NCI-H446 (cell line): Measurements from ENCODE around the gene SMG6.
"Not testable (repeated sequence)": the region's sequence is repeated elsewhere in the genome, so short reads cannot be mapped to it uniquely, and the experiment has no call there.

Experiments
- DNase-seq, 2 experiments: peaks; one replicate each; lab custom pipeline; 2025; lab: John Stamatoyannopoulos, UW

The SMG6 gene

GRCh38 chr17:2304931-2305330 is 1.3 kb upstream of the SMG6 start:
- no peak for DNase-seq

GRCh38 chr17:2302778-2303203 is 794 bp downstream of the SMG6 start:
- no peak for DNase-seq

- no peak for DNase-seq
Observed at GRCh38 chr17:2299756-2300155, 3.8 kb downstream of the SMG6 start.

GRCh38 chr17:2299136-2299535 is 4.4 kb downstream of the SMG6 start:
- no peak for DNase-seq

GRCh38 chr17:2297023-2297422 is 6.6 kb downstream of the SMG6 start:
- DNase-seq, result no peak

- DNase-seq, result no peak
Observed at GRCh38 chr17:2295575-2295974, 8.0 kb downstream of the SMG6 start.

GRCh38 chr17:2292100-2292499 is 11.5 kb downstream of the SMG6 start:
- no peak for DNase-seq

GRCh38 chr17:2289878-2290478 is 13.6 kb downstream of the SMG6 start:
- DNase-seq, result no peak

- DNase-seq, result no peak
Observed at GRCh38 chr17:2283302-2283701, 20.3 kb downstream of the SMG6 start.

GRCh38 chr17:2282297-2282873 is 21.2 kb downstream of the SMG6 start:
- DNase-seq, result peak; percentile 48 to 61

GRCh38 chr17:2279707-2280106 is 23.9 kb downstream of the SMG6 start:
- DNase-seq, result no peak

GRCh38 chr17:2277429-2278170 is 26.0 kb downstream of the SMG6 start:
- DNase-seq, result no peak

GRCh38 chr17:2275722-2276121 is 27.9 kb downstream of the SMG6 start:
- DNase-seq, result no peak

GRCh38 chr17:2274414-2274813 is 29.2 kb downstream of the SMG6 start:
- no peak for DNase-seq

GRCh38 chr17:2271985-2272702 is 31.4 kb downstream of the SMG6 start:
- DNase-seq, result no peak

GRCh38 chr17:2267354-2267753 is 36.2 kb downstream of the SMG6 start:
- DNase-seq, result no peak

GRCh38 chr17:2266865-2267228 is 36.7 kb downstream of the SMG6 start:
- DNase-seq, result no peak

- DNase-seq, result no peak
Observed at GRCh38 chr17:2266045-2266864, 37.3 kb downstream of the SMG6 start.

- DNase-seq, result not testable (repeated sequence)
Observed at GRCh38 chr17:2265166-2265565, 38.4 kb downstream of the SMG6 start.

- peak in 1 of 2 experiments; percentile 54 for DNase-seq
Observed at GRCh38 chr17:2264067-2264860, 39.3 kb downstream of the SMG6 start.
